Transverse colon (tissue), 4 donors: Measurements from ENCODE around the gene TCFL5.

Source experiments
- EP300 ChIP-seq: sonication (generic); formaldehyde crosslinking; IDR thresholded peaks from one replicate; pipeline ENCODE4 v1.6.1; 2017; ENCODE audit warnings: antibody characterized with exemption, low read depth
- POLR2A ChIP-seq: fragments of 450-650 bp; IDR thresholded peaks from one replicate; pipeline ENCODE4 v1.6.1; 2016; ENCODE audit warnings: antibody characterized with exemption, mild to moderate bottlenecking, moderate library complexity
- POLR2AphosphoS5 ChIP-seq, 3 donors: sonication (generic); formaldehyde crosslinking; IDR thresholded peaks; one replicate each; pipeline ENCODE4 v1.6.1; 2016; ENCODE audit warnings: antibody characterized with exemption in 3 of 3
- TF ChIP-seq, protein P1 (sequence below), 5 experiments: fragments of 200-600 bp in 3 of 5; fragments of 450-650 bp in 2 of 5; sonication (generic) in 3 of 5; IDR thresholded peaks; 1 replicate in 2 of 5; 2 replicates in 3 of 5; pipeline ENCODE4 v1.5.1; 2016 to 2017; ENCODE audit warnings: antibody characterized with exemption in 5 of 5, inconsistent platforms in 3 of 5, mild to moderate bottlenecking in 2 of 5, moderate library complexity in 1 of 5

DNA sequence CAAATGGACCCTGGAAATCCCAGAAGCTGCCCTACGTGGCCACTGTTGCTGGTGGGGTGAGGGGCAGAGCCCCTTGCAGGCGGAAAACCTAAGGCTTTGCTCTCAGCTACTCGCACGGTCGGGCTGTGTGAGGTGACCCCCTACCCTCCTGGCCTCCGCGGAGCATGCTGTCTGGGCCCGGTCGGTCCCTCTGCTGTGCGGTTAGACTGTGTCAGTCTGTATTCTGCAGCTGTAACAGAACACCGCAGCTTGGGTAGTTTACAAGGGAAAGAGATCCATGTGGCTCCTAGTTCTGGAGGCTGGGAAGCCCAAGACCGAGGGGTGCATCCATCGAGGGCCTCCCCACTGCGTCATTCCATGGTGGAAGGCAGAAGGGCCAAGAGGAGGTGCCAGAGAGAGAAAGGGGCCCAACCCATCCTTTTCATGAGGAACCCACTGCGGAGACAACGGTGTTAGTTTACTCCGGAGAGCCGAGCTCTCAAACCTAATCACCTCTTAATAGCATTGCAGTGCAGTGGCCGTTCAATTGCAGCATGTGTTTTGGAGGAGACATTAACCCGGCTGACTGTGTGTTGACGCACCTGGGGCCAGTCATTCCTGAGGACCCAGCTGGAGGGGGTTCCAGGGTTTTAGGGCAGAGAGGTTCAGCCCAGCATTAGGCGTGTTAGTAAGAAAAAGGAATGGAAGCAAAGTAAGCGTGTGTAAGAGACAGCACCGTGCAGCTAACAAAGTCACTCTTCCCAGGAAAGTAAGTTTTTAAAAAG is 26.5 kb downstream of the TCFL5 start:
- TF ChIP-seq POLR2AphosphoS5 (IDR thresholded peaks at IDR 0.05) (no peak), POLR2A (no peak), EP300 (no peak)
- TF ChIP-seq, protein P1, sequence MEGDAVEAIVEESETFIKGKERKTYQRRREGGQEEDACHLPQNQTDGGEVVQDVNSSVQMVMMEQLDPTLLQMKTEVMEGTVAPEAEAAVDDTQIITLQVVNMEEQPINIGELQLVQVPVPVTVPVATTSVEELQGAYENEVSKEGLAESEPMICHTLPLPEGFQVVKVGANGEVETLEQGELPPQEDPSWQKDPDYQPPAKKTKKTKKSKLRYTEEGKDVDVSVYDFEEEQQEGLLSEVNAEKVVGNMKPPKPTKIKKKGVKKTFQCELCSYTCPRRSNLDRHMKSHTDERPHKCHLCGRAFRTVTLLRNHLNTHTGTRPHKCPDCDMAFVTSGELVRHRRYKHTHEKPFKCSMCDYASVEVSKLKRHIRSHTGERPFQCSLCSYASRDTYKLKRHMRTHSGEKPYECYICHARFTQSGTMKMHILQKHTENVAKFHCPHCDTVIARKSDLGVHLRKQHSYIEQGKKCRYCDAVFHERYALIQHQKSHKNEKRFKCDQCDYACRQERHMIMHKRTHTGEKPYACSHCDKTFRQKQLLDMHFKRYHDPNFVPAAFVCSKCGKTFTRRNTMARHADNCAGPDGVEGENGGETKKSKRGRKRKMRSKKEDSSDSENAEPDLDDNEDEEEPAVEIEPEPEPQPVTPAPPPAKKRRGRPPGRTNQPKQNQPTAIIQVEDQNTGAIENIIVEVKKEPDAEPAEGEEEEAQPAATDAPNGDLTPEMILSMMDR (IDR thresholded peaks at IDR 0.05) = no peak
